ENCODE data around the gene METTL27. TPM values are rescaled to one million over a fixed set of nuclear protein-coding genes. Genes with fewer than 3 reads are reported as not detected.

METTL27 gene
- total and polyA plus RNA-seq, 2 donors (not counting 1 experiment from before 2014, with no cell fraction given), result 2.1 to 15.7 TPM

DNA sequence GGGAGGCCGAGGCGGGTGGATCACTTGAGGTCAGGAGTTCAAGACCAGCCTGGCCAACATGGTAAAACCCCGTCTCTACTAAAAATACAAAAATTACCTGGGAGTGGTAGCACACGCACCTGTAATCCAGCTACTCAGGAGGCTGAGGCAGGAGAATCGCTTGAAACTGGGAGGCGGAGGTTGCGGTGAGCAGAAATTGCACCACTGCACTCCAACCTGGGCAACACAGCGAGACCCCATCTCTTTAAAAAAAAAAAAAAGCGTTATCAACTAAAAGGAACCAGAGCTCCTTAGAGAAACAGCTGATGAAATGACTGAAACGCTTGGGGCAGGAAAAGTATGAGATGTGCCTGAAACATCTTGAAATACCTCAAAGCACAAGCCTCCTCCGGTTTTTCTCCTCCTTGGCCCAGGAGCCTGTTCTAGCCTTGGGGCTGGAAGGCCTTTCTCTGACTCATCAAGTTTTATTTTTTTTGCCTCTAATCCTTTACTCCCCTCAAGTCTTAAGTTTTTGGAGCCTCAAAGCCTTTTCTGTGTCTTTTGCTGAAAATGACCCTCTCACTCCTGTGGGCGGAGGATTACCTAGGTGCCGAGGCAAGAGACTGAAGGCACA, 2.6 kb upstream of the METTL27 start:
- Histone ChIP-seq H4K20me1 (ENCODE audit: control insufficient read depth, extremely low read depth, insufficient read depth, low read length) (no peaks in the 10 kb centered on the region), H2AFZ (ENCODE audit: low read length) (no peak overlapping the region), H3K36me3 (ENCODE audit: control insufficient read depth, insufficient read depth, low read length) (no peaks in the 10 kb centered on the region), H3K9me3 (ENCODE audit: control insufficient read depth, insufficient read depth, low read depth, low read length) (no peaks in the 10 kb centered on the region), H3K4me2 (ENCODE audit: extremely low read depth, insufficient read depth, low read length) (peak overlapping the region; percentile 23), H3K79me2 (ENCODE audit: control insufficient read depth, insufficient read depth, low read length) (no peaks in the 10 kb centered on the region), H3K27me3 (ENCODE audit: control insufficient read depth, insufficient read depth, low read length) (no peaks in the 10 kb centered on the region), H3K4me3 (replicated peaks in 1 of 4; ENCODE audit: control extremely low read depth in 1 of 4, insufficient read depth in 1 of 4, low read depth in 3 of 4, low read length in 4 of 4) (no peak overlapping the region), H3K4me1 (ENCODE audit: control insufficient read depth, extremely low read depth, insufficient read depth, low read length) (peaks cover 11% of the 10 kb centered on the region), H3K27ac (ENCODE audit: insufficient read depth, low read length) (no peak overlapping the region), H3K9ac (ENCODE audit: insufficient read depth, low read length) (no peak overlapping the region)
- DNase-seq (ENCODE audit: low read depth in 2 of 2), result peak; percentile 31 to 62
- TF ChIP-seq, protein P1, sequence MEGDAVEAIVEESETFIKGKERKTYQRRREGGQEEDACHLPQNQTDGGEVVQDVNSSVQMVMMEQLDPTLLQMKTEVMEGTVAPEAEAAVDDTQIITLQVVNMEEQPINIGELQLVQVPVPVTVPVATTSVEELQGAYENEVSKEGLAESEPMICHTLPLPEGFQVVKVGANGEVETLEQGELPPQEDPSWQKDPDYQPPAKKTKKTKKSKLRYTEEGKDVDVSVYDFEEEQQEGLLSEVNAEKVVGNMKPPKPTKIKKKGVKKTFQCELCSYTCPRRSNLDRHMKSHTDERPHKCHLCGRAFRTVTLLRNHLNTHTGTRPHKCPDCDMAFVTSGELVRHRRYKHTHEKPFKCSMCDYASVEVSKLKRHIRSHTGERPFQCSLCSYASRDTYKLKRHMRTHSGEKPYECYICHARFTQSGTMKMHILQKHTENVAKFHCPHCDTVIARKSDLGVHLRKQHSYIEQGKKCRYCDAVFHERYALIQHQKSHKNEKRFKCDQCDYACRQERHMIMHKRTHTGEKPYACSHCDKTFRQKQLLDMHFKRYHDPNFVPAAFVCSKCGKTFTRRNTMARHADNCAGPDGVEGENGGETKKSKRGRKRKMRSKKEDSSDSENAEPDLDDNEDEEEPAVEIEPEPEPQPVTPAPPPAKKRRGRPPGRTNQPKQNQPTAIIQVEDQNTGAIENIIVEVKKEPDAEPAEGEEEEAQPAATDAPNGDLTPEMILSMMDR (conservative IDR thresholded peaks at IDR 0.05 in 1 of 2, IDR thresholded peaks at IDR 0.05 in 1 of 2; ENCODE audit: low read depth in 1 of 2, low read length in 2 of 2), result no peak
- no peak for TF ChIP-seq EZH2 (IDR thresholded peaks at IDR 0.05; ENCODE audit: low read length, missing control alignments)

- Histone ChIP-seq H4K20me1 (ENCODE audit: control insufficient read depth, extremely low read depth, insufficient read depth, low read length) (no peaks in the 10 kb centered on the region), H3K9me3 (ENCODE audit: control insufficient read depth, insufficient read depth, low read depth, low read length) (no peaks in the 10 kb centered on the region), H3K4me1 (ENCODE audit: control insufficient read depth, extremely low read depth, insufficient read depth, low read length) (peaks cover 8% of the 10 kb centered on the region), H3K9ac (ENCODE audit: insufficient read depth, low read length) (no peak overlapping the region), H3K36me3 (ENCODE audit: control insufficient read depth, insufficient read depth, low read length) (no peaks in the 10 kb centered on the region), H3K79me2 (ENCODE audit: control insufficient read depth, insufficient read depth, low read length) (no peaks in the 10 kb centered on the region), H3K27ac (ENCODE audit: insufficient read depth, low read length) (no peak overlapping the region), H2AFZ (ENCODE audit: low read length) (no peak overlapping the region), H3K4me2 (ENCODE audit: extremely low read depth, insufficient read depth, low read length) (no peak overlapping the region), H3K27me3 (ENCODE audit: control insufficient read depth, insufficient read depth, low read length) (no peaks in the 10 kb centered on the region), H3K4me3 (replicated peaks in 1 of 4; ENCODE audit: control extremely low read depth in 1 of 4, insufficient read depth in 1 of 4, low read depth in 3 of 4, low read length in 4 of 4) (no peak overlapping the region)
- no peak for DNase-seq (ENCODE audit: low read depth in 2 of 2)
- TF ChIP-seq, protein P1 (conservative IDR thresholded peaks at IDR 0.05 in 1 of 2, IDR thresholded peaks at IDR 0.05 in 1 of 2; ENCODE audit: low read depth in 1 of 2, low read length in 2 of 2), result no peak
- no peak for TF ChIP-seq EZH2 (IDR thresholded peaks at IDR 0.05; ENCODE audit: low read length, missing control alignments)
Observed at GRCh38 chr7:73844131-73844547, 1.8 kb upstream of the METTL27 start.

DNA sequence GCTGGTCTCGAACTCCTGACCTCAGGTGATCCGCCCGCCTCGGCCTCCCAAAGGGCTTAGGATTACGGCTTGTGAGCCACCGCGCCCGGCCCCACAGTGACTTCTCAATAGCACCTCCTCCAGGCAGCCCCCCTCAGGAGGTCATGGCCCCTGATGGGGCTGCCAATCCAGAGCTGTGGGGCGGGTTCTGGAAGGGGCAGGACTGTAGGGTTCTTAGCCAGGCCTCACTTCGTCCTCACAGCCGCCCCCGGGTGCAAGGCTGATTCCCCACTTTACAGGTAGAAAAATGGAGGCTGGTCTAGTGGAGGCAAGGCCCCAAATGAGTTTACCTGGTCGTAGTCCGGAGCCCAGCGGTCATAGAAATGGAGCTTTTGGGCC, 638 bp downstream of the METTL27 start:
- Histone ChIP-seq H3K4me2 (ENCODE audit: extremely low read depth, insufficient read depth, low read length) (peak overlapping the region; percentile 80), H3K27ac (ENCODE audit: insufficient read depth, low read length) (peak overlapping the region; percentile 59), H4K20me1 (ENCODE audit: control insufficient read depth, extremely low read depth, insufficient read depth, low read length) (no peaks in the 10 kb centered on the region), H3K79me2 (ENCODE audit: control insufficient read depth, insufficient read depth, low read length) (no peaks in the 10 kb centered on the region), H3K4me1 (ENCODE audit: control insufficient read depth, extremely low read depth, insufficient read depth, low read length) (peaks cover 5% of the 10 kb centered on the region), H3K4me3 (replicated peaks in 1 of 4; ENCODE audit: control extremely low read depth in 1 of 4, insufficient read depth in 1 of 4, low read depth in 3 of 4, low read length in 4 of 4) (peak overlapping the region; percentile 61 to 80 (median 68)), H3K9me3 (ENCODE audit: control insufficient read depth, insufficient read depth, low read depth, low read length) (no peaks in the 10 kb centered on the region), H3K36me3 (ENCODE audit: control insufficient read depth, insufficient read depth, low read length) (no peaks in the 10 kb centered on the region), H2AFZ (ENCODE audit: low read length) (peak overlapping the region; percentile 84), H3K27me3 (ENCODE audit: control insufficient read depth, insufficient read depth, low read length) (no peaks in the 10 kb centered on the region), H3K9ac (ENCODE audit: insufficient read depth, low read length) (peak overlapping the region; percentile 81)
- DNase-seq (ENCODE audit: low read depth in 2 of 2), result no peak
- no peak for TF ChIP-seq EZH2 (IDR thresholded peaks at IDR 0.05; ENCODE audit: low read length, missing control alignments)
- TF ChIP-seq, protein P1 (conservative IDR thresholded peaks at IDR 0.05 in 1 of 2, IDR thresholded peaks at IDR 0.05 in 1 of 2; ENCODE audit: low read depth in 1 of 2, low read length in 2 of 2), result no peak
